Esophagus squamous epithelium (tissue), 4 donors: ENCODE results near the gene ZNF474.

Experiments
- POLR2A ChIP-seq, 4 donors: fragments of 450-650 bp; IDR thresholded peaks; one replicate each; pipeline ENCODE4 v1.6.1; 2017; ENCODE audit warnings: antibody characterized with exemption in 4 of 4, mild to moderate bottlenecking in 4 of 4, moderate library complexity in 3 of 4
- TF ChIP-seq, protein P1 (sequence below), 6 experiments: fragments of 450-650 bp in 4 of 6; fragments of 200-600 bp in 2 of 6; sonication (generic) in 2 of 6; IDR thresholded peaks; one replicate each; pipeline ENCODE4 v1.5.1; 2016 to 2019; ENCODE audit warnings: antibody characterized with exemption in 6 of 6, mild to moderate bottlenecking in 4 of 6, moderate library complexity in 4 of 6

DNA sequence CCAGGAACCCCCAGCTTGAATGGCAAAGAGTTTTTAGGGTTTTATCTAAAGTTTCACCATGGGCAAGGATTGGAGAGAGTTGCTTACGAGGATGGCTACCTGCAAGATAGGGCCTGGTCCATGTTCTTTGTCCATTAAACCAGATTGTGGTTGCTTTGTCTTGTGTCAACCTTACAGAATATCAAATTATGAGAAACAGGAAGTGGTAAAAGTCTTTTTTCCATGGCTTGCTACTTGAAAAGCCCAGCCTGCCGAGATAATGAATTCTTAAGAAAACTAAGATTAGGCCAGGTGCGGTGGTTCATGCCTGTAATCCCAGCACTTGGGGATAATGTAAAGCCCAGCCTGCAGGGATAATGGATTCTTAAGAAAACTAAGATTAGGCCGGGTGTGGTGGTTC, 24.4 kb downstream of the ZNF474 start:
- no peak for TF ChIP-seq POLR2A (IDR thresholded peaks at IDR 0.05)
- TF ChIP-seq, protein P1, sequence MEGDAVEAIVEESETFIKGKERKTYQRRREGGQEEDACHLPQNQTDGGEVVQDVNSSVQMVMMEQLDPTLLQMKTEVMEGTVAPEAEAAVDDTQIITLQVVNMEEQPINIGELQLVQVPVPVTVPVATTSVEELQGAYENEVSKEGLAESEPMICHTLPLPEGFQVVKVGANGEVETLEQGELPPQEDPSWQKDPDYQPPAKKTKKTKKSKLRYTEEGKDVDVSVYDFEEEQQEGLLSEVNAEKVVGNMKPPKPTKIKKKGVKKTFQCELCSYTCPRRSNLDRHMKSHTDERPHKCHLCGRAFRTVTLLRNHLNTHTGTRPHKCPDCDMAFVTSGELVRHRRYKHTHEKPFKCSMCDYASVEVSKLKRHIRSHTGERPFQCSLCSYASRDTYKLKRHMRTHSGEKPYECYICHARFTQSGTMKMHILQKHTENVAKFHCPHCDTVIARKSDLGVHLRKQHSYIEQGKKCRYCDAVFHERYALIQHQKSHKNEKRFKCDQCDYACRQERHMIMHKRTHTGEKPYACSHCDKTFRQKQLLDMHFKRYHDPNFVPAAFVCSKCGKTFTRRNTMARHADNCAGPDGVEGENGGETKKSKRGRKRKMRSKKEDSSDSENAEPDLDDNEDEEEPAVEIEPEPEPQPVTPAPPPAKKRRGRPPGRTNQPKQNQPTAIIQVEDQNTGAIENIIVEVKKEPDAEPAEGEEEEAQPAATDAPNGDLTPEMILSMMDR (IDR thresholded peaks at IDR 0.05): no peak
